ENCODE data around the gene GYS2. TPM values are rescaled to one million over a fixed set of nuclear protein-coding genes. Genes with fewer than 3 reads are reported as not detected.
"Not testable (repeated sequence)": the region's sequence is repeated elsewhere in the genome, so short reads cannot be mapped to it uniquely, and the experiment has no call there.

Gene GYS2
- total RNA-seq, 1 donor from 2014 or later, result 0.16 TPM

GRCh38 chr12:21600196-21600595 lies 4.5 kb downstream of the GYS2 start:
- no peak for DNase-seq (ENCODE audit: low spot score)

GRCh38 chr12:21599143-21599999 lies 5.3 kb downstream of the GYS2 start:
- DNase-seq (ENCODE audit: low spot score), result no peak

- no peak for DNase-seq (ENCODE audit: low spot score)
Observed at GRCh38 chr12:21598651-21599050, 6.0 kb downstream of the GYS2 start.

DNA sequence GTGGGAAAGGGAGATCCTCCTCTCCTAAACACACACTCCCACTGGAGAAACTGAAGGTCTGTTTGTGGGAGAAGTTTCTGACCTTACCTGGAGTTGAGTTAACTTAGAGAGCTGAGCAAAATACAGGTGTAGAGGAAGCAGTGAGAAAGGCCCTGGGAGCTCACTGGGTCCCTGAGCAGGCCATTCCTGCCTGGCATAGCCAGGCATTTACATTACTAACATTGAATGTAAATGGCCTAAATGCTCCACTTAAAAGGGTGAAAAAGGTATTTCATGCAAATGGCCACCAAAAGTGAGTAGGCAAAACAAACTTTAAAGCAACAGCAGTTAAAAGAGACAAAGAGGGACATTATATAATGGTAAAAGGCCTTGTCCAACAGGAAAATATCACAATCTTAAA lies 9.3 kb downstream of the GYS2 start:
- DNase-seq (ENCODE audit: low spot score), result not testable (repeated sequence)

GRCh38 chr12:21585485-21585884 lies 19.2 kb downstream of the GYS2 start:
- DNase-seq (ENCODE audit: low spot score), result no peak

DNA sequence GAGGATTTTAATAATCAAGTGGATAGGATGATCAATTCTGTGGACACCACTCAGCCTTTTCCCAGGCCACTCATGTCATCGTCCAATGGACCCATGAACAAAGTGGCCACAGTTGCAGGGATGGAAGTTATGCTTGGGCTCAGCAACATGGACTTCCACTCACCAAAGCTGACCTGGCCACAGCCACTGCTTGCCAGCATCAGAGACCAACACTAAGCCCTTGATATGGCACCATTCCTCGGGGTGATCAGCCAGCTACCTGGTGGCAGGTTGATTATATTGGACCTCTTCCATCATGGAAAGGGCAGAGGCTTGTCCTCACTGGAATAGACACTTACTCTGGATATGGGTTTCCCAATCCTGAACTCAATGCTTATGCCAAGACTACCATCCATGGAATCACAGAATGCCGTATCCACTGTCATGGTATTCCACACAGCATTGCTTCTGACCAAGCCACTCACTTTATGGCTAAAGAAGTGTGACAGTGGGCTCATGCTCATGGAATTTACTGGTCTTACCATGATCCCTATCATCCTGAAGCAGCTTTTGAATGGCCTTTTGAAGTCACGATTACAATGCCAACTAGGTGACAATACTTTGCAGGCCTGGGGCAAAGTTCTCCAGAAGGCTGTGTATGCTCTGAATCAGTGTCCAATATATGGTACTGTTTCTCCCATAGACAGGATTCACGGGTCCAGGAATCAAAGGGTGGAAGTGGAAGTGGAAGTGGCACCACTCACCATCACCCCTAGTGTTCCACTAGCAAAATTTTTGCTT lies 20.1 kb downstream of the GYS2 start:
- DNase-seq (ENCODE audit: low spot score), result not testable (repeated sequence)

- no peak for DNase-seq (ENCODE audit: low spot score)
Observed at GRCh38 chr12:21583587-21583986, 21.1 kb downstream of the GYS2 start.

DNA sequence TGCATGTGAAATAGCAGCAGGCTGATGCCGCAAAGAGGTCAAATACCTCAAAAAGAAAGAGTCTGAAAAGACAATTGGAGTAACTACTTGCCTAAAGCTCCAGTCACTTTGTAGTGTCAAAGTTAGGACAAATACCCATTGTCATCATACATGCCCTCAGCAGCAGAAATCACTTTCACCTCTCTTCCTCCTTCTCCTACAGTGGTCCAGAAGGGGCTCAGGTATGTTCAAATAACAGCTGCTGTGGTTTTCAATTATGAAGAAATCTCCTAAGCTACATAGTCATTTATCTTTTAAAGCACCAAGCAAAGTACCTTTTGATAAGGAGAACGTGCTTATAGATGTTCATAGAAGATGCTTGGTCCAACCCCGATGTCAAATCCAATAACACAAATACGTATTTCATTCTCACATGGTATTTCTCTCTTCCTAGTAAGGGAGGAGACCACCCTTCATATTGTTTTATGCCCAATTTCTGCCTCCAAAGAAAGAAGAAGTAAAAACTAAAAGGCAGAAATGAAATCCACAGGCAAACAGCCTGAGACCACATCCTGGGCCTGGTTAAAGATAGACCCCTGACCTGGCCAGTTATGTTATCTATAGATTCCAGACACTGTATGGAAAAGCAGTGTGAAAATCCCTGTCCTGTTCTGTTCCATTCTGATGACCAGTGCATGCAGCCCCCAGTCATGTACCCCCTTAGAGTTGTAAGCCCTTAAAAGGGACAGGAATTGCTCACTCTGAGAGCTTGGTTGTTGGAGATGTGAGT lies 23.7 kb downstream of the GYS2 start:
- no peak for DNase-seq (ENCODE audit: low spot score)

DNA sequence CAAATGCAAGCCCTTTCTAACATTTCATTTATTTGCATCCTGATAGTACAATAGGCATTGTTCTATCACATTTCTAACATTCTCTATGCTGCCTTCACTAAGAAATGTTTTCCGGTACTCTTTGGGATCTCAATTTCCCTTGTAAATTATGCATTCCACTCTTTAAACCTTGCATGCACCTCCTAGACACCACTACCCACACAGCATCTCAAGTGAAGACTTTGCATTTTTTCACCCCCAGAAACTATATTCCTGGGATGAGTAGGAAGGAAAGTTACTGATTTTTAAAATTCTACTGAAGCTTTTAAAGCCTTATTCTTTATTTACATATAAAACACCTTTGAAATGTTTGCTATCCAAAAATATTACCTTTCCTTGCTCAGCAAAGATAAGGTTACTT lies 27.1 kb downstream of the GYS2 start:
- no peak for DNase-seq (ENCODE audit: low spot score)

- DNase-seq (ENCODE audit: low spot score), result no peak
Observed at GRCh38 chr12:21576431-21576830, 28.2 kb downstream of the GYS2 start.

- DNase-seq (ENCODE audit: low spot score), result no peak
Observed at GRCh38 chr12:21573733-21574358, 30.8 kb downstream of the GYS2 start.

DNA sequence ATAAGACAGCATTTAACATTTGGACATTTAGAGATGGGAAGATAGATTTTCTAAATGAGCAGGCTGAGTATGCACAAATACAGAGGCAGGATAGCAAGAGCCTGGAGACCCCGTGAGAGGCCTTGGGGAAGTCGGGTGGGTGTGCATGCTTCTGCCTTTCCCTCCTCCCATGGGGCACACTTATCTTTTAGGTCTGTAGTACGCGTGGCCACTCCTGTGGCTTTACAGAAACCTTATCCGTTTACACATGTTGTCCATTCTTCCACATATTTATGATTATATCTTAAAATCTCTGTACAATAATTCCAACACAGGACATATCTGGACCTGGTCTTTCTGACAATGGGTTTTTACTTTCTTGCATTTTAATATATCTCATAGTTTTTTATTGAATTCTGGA lies 33.6 kb downstream of the GYS2 start:
- no peak for DNase-seq (ENCODE audit: low spot score)

GRCh38 chr12:21568115-21568514 lies 36.5 kb downstream of the GYS2 start:
- DNase-seq (ENCODE audit: low spot score), result no peak

- no peak for DNase-seq (ENCODE audit: low spot score)
Observed at GRCh38 chr12:21566907-21567394, 37.7 kb downstream of the GYS2 start.

DNA sequence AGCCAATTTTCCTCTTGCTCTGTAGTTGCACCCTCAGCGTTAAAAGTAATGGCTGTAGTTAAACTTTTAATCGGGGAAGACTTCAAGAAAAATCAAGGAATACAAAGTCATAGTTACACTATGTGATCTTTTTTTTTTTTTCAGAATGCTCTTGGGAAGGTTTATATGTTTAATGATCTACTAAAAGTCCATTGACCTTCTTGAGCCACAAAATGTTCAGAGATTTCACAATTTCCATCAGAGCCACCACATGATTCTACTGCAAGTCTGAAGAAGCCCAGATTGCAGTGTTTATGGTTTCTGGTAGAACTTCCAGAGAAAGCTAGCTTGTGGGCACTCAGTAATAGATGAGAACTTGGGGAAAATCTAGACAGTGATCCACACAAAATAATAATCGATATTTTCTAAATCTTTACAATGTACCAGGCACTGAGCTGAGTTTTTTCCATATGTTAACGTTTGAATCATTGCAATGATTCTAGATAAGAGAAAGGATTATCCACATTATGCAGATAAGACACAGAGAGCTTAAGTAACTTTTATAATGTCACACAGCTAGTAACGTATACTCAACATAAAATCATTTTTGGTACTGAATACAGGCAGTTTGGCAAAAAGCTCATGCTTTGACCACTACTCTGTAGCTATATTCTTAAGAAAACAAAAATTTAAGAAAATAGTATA lies 38.3 kb downstream of the GYS2 start:
- no peak for DNase-seq (ENCODE audit: low spot score)

DNA sequence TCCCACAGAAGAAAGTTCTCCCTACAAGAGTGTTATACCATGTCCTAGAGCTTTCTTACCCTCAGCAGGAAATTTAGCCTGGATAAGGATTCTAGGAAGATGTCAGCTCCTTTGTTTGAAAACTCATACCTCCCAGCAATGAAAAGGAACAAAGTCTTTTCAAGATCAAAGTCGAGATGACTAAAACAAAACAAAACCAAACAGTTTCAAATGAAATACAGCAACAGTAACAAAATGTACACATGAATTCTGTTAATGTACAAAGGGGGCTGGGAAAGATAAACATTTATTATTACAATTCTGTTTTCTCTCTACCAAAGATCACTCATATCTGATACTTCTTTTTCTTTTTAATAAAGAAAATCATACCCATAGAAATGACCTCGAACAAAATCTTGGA lies 41.8 kb downstream of the GYS2 start:
- no peak for DNase-seq (ENCODE audit: low spot score)

GRCh38 chr12:21561158-21561557 lies 43.5 kb downstream of the GYS2 start:
- DNase-seq (ENCODE audit: low spot score), result no peak

DNA sequence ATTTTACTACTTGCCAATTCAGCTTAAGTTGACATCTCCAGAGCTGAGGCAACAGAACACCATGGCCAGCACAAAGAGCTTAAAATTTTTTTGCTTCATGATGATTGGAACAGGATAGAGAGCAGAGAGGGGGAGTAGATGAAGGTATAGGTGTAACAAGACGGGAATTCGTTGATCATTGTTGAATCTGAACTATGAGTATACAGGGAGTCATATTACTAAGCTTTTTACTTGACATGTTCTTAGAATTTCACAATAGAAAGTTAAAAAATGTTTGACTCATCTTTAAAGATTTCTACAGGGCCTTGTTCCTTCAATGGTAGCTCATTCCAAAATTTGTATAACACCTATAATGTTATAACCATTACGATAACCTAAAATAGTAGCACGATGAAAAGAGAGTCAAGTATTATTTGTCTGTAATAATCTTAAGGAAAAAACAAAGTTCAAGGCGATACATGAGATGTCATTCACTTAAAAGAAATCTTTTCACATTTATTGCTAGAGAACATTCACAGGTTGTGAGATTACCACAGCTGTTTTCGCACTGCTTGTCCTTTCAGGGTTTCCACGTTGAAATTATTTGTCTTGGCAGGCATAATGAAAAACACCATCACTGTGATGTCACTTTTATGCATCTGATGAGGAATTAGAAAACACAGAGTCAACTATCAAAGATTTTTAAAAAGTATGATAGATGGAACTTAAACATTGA lies 44.6 kb downstream of the GYS2 start:
- DNase-seq (ENCODE audit: low spot score), result no peak

- DNase-seq (ENCODE audit: low spot score), result no peak
Observed at GRCh38 chr12:21558100-21558679, 46.5 kb downstream of the GYS2 start.

- no peak for DNase-seq (ENCODE audit: low spot score)
Observed at GRCh38 chr12:21553329-21553675, 51.3 kb downstream of the GYS2 start.
